Gastroesophageal sphincter (tissue), 4 donors: ENCODE data around the gene PARP12. TPM values are rescaled to one million over a fixed set of nuclear protein-coding genes. Genes with fewer than 3 reads are reported as not detected.

Experiments used
- ATAC-seq: fragments of 150-250 bp; one replicate; pipeline ENCODE4 v1.9.1; 2016; ENCODE audit warnings: mild to moderate bottlenecking, moderate library complexity
- H3K27ac ChIP-seq, 4 donors: fragments of 200-600 bp; sonication (generic) in 3 of 4; 1 replicate in 3 of 4; 2 replicates in 1 of 4; pipeline ENCODE4 v1.5.1; 2016 to 2019
- H3K27me3 ChIP-seq: fragments of 200-600 bp; sonication (generic); one replicate; pipeline ENCODE4 v1.5.1; 2019
- H3K36me3 ChIP-seq, 2 donors: fragments of 200-600 bp; sonication (generic); one replicate each; pipeline ENCODE4 v1.5.1; 2019; ENCODE audit warnings: control low read depth in 1 of 2
- H3K4me1 ChIP-seq, 3 donors: fragments of 200-600 bp; sonication (generic); 1 replicate in 2 of 3; 2 replicates in 1 of 3; pipeline ENCODE4 v1.5.1; 2016 to 2019; ENCODE audit warnings: control low read depth in 2 of 3
- H3K4me3 ChIP-seq, 2 donors: fragments of 200-600 bp; sonication (generic); one replicate each; pipeline ENCODE4 v1.5.1; 2019; ENCODE audit warnings: mild to moderate bottlenecking in 1 of 2, moderate library complexity in 1 of 2
- H3K9me3 ChIP-seq, 3 donors: fragments of 200-600 bp; sonication (generic); one replicate each; pipeline ENCODE4 v1.5.1; 2017 to 2019; ENCODE audit warnings: control low read depth in 2 of 3
- EP300 ChIP-seq: sonication (generic); formaldehyde crosslinking; IDR thresholded peaks from one replicate; pipeline ENCODE4 v1.6.1; 2017; ENCODE audit warnings: antibody characterized with exemption, mild to moderate bottlenecking
- POLR2A ChIP-seq, 2 donors: fragments of 450-650 bp; IDR thresholded peaks; one replicate each; pipeline ENCODE4 v1.6.1; 2017; ENCODE audit warnings: antibody characterized with exemption in 2 of 2, mild to moderate bottlenecking in 2 of 2, moderate library complexity in 1 of 2
- POLR2AphosphoS5 ChIP-seq: sonication (generic); formaldehyde crosslinking; IDR thresholded peaks from one replicate; pipeline ENCODE4 v1.6.1; 2017; ENCODE audit warnings: antibody characterized with exemption
- WGBS, 2 donors: methylation state at CpG; one replicate each; pipeline ENCODE4 v1.1.5; 2018; ENCODE audit warnings: low coverage in 1 of 2; 5-methylcytosine and 5-hydroxymethylcytosine counted together
- total RNA-seq, 4 donors: library from RNA; depleted of rRNA; stranded (reverse); fragments of >200 nt; gene quantifications; one replicate each; pipeline ENCODE4 v1.1.0, GENCODE V29; 2016
- TF ChIP-seq, protein P1 (sequence below), 4 experiments: fragments of 200-600 bp in 2 of 4; fragments of 450-650 bp in 2 of 4; sonication (generic) in 1 of 4; IDR thresholded peaks; one replicate each; pipeline ENCODE4 v1.5.1; 2017 to 2019; ENCODE audit warnings: antibody characterized with exemption in 4 of 4, mild to moderate bottlenecking in 2 of 4, moderate library complexity in 2 of 4

Gene PARP12
- total RNA-seq, 4 donors from 2014 or later = 11.9 to 35.6 (median 18.1) TPM

DNA sequence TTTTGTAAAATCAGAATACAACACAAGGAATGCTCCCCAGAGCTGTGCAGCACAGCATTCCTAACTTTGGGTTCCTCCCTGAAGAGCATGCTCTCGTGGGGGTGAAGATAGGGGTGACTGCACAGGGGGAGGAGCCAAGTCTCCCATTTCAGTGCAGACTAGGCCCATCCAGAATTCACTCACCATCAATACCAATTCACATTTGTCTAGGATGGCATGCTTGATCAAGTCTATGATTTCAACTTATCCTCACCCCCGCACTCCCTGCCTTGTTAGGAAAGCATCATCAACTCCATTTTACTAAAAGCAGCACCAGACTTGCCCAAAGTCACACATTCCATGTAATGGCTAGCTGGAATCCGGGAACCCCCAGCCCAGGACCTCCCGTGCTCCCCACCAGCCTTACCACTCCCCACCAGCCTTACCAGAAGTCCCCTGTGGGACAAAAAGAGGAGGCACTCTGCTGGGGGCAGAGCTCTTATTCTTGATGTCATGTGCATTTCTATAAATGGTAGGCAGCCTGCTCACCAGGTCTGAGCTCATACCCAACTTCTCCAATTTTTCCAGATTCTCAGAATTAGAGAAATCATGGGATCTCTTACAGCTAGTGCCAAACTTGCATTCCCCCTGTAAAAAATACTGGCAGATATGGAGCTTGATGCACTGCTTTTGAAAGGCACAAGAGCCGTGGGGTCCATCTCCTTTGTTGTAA is 6.2 kb downstream of the PARP12 start:
- H3K27me3 ChIP-seq = no peaks in the 10 kb centered on the region
- no peak for ATAC-seq
- H3K36me3 ChIP-seq = peaks cover 0 to 45% of the 10 kb centered on the region in 2 donors
- no peak overlapping the region for H3K4me3 ChIP-seq
- peaks cover 0 to 31% (median 9%) of the 10 kb centered on the region in 3 donors for H3K4me1 ChIP-seq
- TF ChIP-seq, protein P1, sequence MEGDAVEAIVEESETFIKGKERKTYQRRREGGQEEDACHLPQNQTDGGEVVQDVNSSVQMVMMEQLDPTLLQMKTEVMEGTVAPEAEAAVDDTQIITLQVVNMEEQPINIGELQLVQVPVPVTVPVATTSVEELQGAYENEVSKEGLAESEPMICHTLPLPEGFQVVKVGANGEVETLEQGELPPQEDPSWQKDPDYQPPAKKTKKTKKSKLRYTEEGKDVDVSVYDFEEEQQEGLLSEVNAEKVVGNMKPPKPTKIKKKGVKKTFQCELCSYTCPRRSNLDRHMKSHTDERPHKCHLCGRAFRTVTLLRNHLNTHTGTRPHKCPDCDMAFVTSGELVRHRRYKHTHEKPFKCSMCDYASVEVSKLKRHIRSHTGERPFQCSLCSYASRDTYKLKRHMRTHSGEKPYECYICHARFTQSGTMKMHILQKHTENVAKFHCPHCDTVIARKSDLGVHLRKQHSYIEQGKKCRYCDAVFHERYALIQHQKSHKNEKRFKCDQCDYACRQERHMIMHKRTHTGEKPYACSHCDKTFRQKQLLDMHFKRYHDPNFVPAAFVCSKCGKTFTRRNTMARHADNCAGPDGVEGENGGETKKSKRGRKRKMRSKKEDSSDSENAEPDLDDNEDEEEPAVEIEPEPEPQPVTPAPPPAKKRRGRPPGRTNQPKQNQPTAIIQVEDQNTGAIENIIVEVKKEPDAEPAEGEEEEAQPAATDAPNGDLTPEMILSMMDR (IDR thresholded peaks at IDR 0.05) = no peak
- TF ChIP-seq POLR2AphosphoS5 (no peak), POLR2A (IDR thresholded peaks at IDR 0.05) (no peak), EP300 (no peak)
- 83 to 88% methylated on average over 2 to 4 of the region's 5 CpGs for WGBS, 2 donors
- H3K9me3 ChIP-seq = no peaks in the 10 kb centered on the region
- H3K27ac ChIP-seq = no peak overlapping the region

DNA sequence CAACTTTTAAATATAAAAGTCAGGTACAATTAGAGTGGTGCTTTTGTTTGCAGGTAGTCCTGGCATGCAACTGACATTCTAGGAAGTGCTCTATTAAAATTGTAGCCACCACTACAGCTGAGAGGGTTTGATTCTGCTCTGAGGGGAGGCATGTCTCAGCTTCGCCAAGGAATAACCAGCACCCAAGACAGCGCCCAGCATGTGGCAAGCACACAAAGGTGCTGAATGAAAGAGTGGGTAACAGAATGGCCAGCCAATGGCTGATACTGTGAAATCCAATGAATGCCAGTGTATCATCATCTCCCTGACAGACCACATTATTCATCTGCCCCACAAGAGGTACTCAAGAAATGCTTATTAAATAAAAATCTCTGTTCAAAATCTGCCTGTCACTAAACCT is 6.9 kb downstream of the PARP12 start:
- H3K4me3 ChIP-seq = no peak overlapping the region
- H3K9me3 ChIP-seq = no peaks in the 10 kb centered on the region
- no peaks in the 10 kb centered on the region for H3K27me3 ChIP-seq
- H3K27ac ChIP-seq = no peak overlapping the region
- TF ChIP-seq POLR2A (IDR thresholded peaks at IDR 0.05) = no peak
- no peak for TF ChIP-seq EP300
- TF ChIP-seq POLR2AphosphoS5 = no peak
- TF ChIP-seq, protein P1 (IDR thresholded peaks at IDR 0.05) = no peak
- WGBS, 2 donors = 83 to 94% methylated on average over 1 to 2 of the region's 2 CpGs
- H3K4me1 ChIP-seq = peaks cover 0 to 23% (median 8%) of the 10 kb centered on the region in 3 donors
- no peak for ATAC-seq
- peaks cover 0 to 45% of the 10 kb centered on the region in 2 donors for H3K36me3 ChIP-seq

DNA sequence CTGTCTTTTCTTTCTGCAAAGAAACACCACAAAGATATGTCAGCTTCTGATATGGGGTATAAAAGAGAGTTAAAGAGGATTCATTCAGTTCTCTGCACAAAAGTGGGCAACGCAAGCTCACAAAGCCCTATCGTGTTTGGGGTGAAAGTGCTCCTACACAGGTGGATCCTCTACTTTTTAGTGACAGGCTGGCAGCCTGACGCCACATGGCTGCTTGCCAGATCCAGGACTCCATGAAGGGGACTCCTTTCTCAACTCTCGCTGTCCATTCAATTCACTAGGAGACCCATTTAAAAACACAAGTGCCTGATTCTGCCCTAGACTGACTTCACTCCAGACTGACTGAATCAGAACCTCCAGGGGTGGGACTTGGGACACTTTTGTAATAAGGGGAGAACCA is 8.0 kb downstream of the PARP12 start:
- 70 to 81% methylated on average over 3 to 4 of the region's 4 CpGs for WGBS, 2 donors
- Histone ChIP-seq H3K36me3 (peaks cover 0 to 45% of the 10 kb centered on the region in 2 donors), H3K27me3 (no peaks in the 10 kb centered on the region), H3K27ac (no peak overlapping the region), H3K4me3 (no peak overlapping the region), H3K4me1 (peaks cover 0 to 13% (median 4%) of the 10 kb centered on the region in 3 donors), H3K9me3 (no peaks in the 10 kb centered on the region)
- TF ChIP-seq, protein P1 (IDR thresholded peaks at IDR 0.05) = no peak
- TF ChIP-seq POLR2A (IDR thresholded peaks at IDR 0.05) (no peak), POLR2AphosphoS5 (no peak), EP300 (no peak)
- no peak for ATAC-seq

DNA sequence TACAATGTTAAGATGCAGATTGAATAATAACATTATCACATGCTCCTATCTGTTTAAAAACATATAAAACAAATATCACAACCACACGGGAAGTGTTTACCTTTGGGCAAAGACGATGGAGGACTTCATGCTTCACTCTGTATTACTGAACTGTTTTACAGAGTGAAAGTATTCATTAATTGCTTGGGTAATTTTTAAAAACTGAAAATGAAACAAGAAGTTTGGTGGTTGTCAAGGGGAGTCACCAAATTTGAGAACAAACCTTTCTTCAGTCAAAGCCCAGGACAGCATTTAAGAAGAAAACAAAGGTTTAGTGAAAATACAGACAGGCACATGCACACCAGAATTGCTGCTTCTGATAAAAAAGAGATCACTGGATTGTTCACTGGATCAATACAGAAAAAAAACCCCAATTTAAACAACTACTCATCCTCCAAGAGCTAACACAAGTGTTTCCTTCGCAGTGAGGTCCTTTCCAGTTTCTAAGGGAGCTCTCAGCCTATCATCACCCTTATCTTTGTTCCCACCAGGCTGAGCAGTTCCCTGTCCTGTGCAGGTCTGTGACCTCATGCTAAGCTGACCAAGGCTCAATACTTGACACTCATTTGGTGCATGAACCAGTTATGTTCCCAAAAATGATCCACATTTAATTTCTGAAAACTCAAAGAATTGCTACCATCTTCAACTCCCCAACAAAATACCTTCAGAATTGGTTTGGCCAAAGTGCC is 8.8 kb downstream of the PARP12 start:
- WGBS, 2 donors = 73 to 83% methylated on average over 3 of the region's 3 CpGs
- H3K4me3 ChIP-seq = no peak overlapping the region
- no peak overlapping the region for H3K27ac ChIP-seq
- no peak for TF ChIP-seq POLR2A (IDR thresholded peaks at IDR 0.05)
- no peak for TF ChIP-seq POLR2AphosphoS5
- TF ChIP-seq, protein P1 (IDR thresholded peaks at IDR 0.05) = no peak
- no peak for TF ChIP-seq EP300
- peaks cover 0 to 45% of the 10 kb centered on the region in 2 donors for H3K36me3 ChIP-seq
- no peaks in the 10 kb centered on the region for H3K9me3 ChIP-seq
- H3K4me1 ChIP-seq = peaks cover 0 to 5% (median 0%) of the 10 kb centered on the region in 3 donors
- H3K27me3 ChIP-seq = no peaks in the 10 kb centered on the region
- ATAC-seq = no peak
